ENCODE results near the gene RET. TPM values are rescaled to one million over a fixed set of nuclear protein-coding genes. Genes with fewer than 3 reads are reported as not detected.
A peak's percentile ranks its signal among the peaks of the same experiment; 100 is the strongest.

The RET gene
- total and polyA plus RNA-seq, 7 experiments from 2014 or later: 0.13 to 0.44 (median 0.20) TPM; not detected in 4

GRCh38 chr10:43131906-43132305 is 55.0 kb downstream of the RET start:
- no peak overlapping the region for H3K27ac ChIP-seq (ENCODE audit: low read depth, low read length)

GRCh38 chr10:43132867-43133787 is 56.3 kb downstream of the RET start:
- intact Hi-C loops (cut with micrococcal nuclease): loop anchor here in 1 of 2 donors (10.0 kb wide), 2 partner anchors 512 to 578 kb away; partner anchors contain the start of gene ZNF32
- peak overlapping the region in 1 of 9 donors; percentile 51 for H3K27ac Mint-ChIP-seq
- no peaks in the 10 kb centered on the region for H3K27me3 Mint-ChIP-seq
- no peak overlapping the region for H3K4me3 Mint-ChIP-seq
- Histone ChIP-seq H3K9me3 (ENCODE audit: control insufficient read depth in 2 of 3, low read length in 3 of 3) (no peaks in the 10 kb centered on the region), H3K27me3 (ENCODE audit: control insufficient read depth in 2 of 2, insufficient read depth in 2 of 2, low read length in 2 of 2) (no peaks in the 10 kb centered on the region), H3K36me3 (ENCODE audit: control insufficient read depth in 2 of 3, insufficient read depth in 3 of 3, low read length in 3 of 3) (no peaks in the 10 kb centered on the region), H3K4me1 (ENCODE audit: control insufficient read depth in 2 of 2, insufficient read depth in 2 of 2, low read length in 2 of 2) (no peaks in the 10 kb centered on the region), H3K4me3 (ENCODE audit: low read length) (no peak overlapping the region), H3K27ac (ENCODE audit: low read depth, low read length) (no peak overlapping the region)
- CTCF ChIA-PET: no interaction called here
- POLR2A ChIA-PET: interaction anchor here (0.7 kb wide), 2 partner anchors 12 to 14 kb away, joined by 3 read pairs; no protein-coding TSS in a partner anchor
- H3K9me3 Mint-ChIP-seq: no peaks in the 10 kb centered on the region
- H3K36me3 Mint-ChIP-seq: peaks cover 0 to 9% (median 0%) of the 10 kb centered on the region in 5 donors
- H3K4me1 Mint-ChIP-seq: peaks cover 10 to 77% (median 21%) of the 10 kb centered on the region in 7 donors
- DNase-seq: no peak
- ATAC-seq: no peak

More at GRCh38 chr10:43131906-43132305, 55.0 kb downstream of the RET start:
- Histone ChIP-seq H3K27me3 (ENCODE audit: control insufficient read depth in 2 of 2, insufficient read depth in 2 of 2, low read length in 2 of 2) (no peaks in the 10 kb centered on the region), H3K4me1 (ENCODE audit: control insufficient read depth in 2 of 2, insufficient read depth in 2 of 2, low read length in 2 of 2) (no peaks in the 10 kb centered on the region), H3K36me3 (ENCODE audit: control insufficient read depth in 2 of 3, insufficient read depth in 3 of 3, low read length in 3 of 3) (no peaks in the 10 kb centered on the region), H3K9me3 (ENCODE audit: control insufficient read depth in 2 of 3, low read length in 3 of 3) (no peaks in the 10 kb centered on the region), H3K4me3 (ENCODE audit: low read length) (no peak overlapping the region)
- intact Hi-C loops (cut with micrococcal nuclease): loop anchor here in 1 of 2 donors (10.0 kb wide), 2 partner anchors 513 to 577 kb away; partner anchors contain the start of gene ZNF32
- peak overlapping the region in 1 of 9 donors; percentile 21 for H3K27ac Mint-ChIP-seq
- no peak overlapping the region for H3K4me3 Mint-ChIP-seq
- no peaks in the 10 kb centered on the region for H3K27me3 Mint-ChIP-seq
- peaks cover 6 to 87% (median 14%) of the 10 kb centered on the region in 7 donors for H3K4me1 Mint-ChIP-seq
- POLR2A ChIA-PET: no interaction called here
- no peak for ATAC-seq
- CTCF ChIA-PET: no interaction called here
- H3K36me3 Mint-ChIP-seq: peaks cover 0 to 9% (median 0%) of the 10 kb centered on the region in 5 donors
- peak in 1 of 9 donors; percentile 18 for DNase-seq
- no peaks in the 10 kb centered on the region for H3K9me3 Mint-ChIP-seq

- Mint-ChIP-seq H3K36me3 (peaks cover 0 to 14% (median 0%) of the 10 kb centered on the region in 5 donors), H3K4me3 (peak overlapping the region in 1 of 10 donors; percentile 20), H3K9me3 (no peaks in the 10 kb centered on the region), H3K27me3 (peaks cover 0 to 2% (median 0%) of the 10 kb centered on the region in 5 donors), H3K27ac (peak overlapping the region in 1 of 9 donors; percentile 17), H3K4me1 (peaks cover 17 to 74% (median 27%) of the 10 kb centered on the region in 7 donors)
- Histone ChIP-seq H3K27me3 (ENCODE audit: control insufficient read depth in 2 of 2, insufficient read depth in 2 of 2, low read length in 2 of 2) (no peaks in the 10 kb centered on the region), H3K4me3 (ENCODE audit: low read length) (no peak overlapping the region), H3K36me3 (ENCODE audit: control insufficient read depth in 2 of 3, insufficient read depth in 3 of 3, low read length in 3 of 3) (peaks cover 0 to 3% (median 0%) of the 10 kb centered on the region in 3 experiments), H3K27ac (ENCODE audit: low read depth, low read length) (no peak overlapping the region), H3K9me3 (ENCODE audit: control insufficient read depth in 2 of 3, low read length in 3 of 3) (no peaks in the 10 kb centered on the region), H3K4me1 (ENCODE audit: control insufficient read depth in 2 of 2, insufficient read depth in 2 of 2, low read length in 2 of 2) (peaks cover 0 to 2% of the 10 kb centered on the region in 2 donors)
- POLR2A ChIA-PET: no interaction called here
- no peak for ATAC-seq
- DNase-seq: no peak
- intact Hi-C loops (cut with micrococcal nuclease): loop anchor here in 1 of 2 donors (10.0 kb wide), 2 partner anchors 510 to 580 kb away; partner anchors contain the start of gene ZNF32
- CTCF ChIA-PET: no interaction called here
Measured at GRCh38 chr10:43134126-43134905, 57.4 kb downstream of the RET start.

GRCh38 chr10:43135064-43135463 is 58.2 kb downstream of the RET start:
- H3K4me3 ChIP-seq (ENCODE audit: low read length): no peak overlapping the region
- ATAC-seq (no peak), DNase-seq (no peak)
- Mint-ChIP-seq H3K27me3 (peaks cover 0 to 2% (median 0%) of the 10 kb centered on the region in 5 donors), H3K4me3 (no peak overlapping the region), H3K36me3 (peaks cover 0 to 16% (median 0%) of the 10 kb centered on the region in 5 donors), H3K4me1 (peaks cover 20 to 75% (median 34%) of the 10 kb centered on the region in 7 donors), H3K9me3 (no peaks in the 10 kb centered on the region), H3K27ac (peak overlapping the region in 3 of 9 donors; percentile 53 to 89 (median 78))
- ChIA-PET POLR2A (no interaction called here), CTCF (no interaction called here)
- H3K27ac ChIP-seq (ENCODE audit: low read depth, low read length): no peak overlapping the region
- H3K27me3 ChIP-seq (ENCODE audit: control insufficient read depth in 2 of 2, insufficient read depth in 2 of 2, low read length in 2 of 2): no peaks in the 10 kb centered on the region
- peaks cover 7 to 9% of the 10 kb centered on the region in 2 donors for H3K4me1 ChIP-seq (ENCODE audit: control insufficient read depth in 2 of 2, insufficient read depth in 2 of 2, low read length in 2 of 2)
- H3K9me3 ChIP-seq (ENCODE audit: control insufficient read depth in 2 of 3, low read length in 3 of 3): no peaks in the 10 kb centered on the region
- peaks cover 0 to 3% (median 0%) of the 10 kb centered on the region in 3 experiments for H3K36me3 ChIP-seq (ENCODE audit: control insufficient read depth in 2 of 3, insufficient read depth in 3 of 3, low read length in 3 of 3)
- intact Hi-C loops (cut with micrococcal nuclease): loop anchor here in 1 of 2 donors (5.0 to 10.0 kb wide), 4 partner anchors 157 to 580 kb away; partner anchors contain the start of genes ZNF32 and ZNF33B

GRCh38 chr10:43135656-43136055 is 58.8 kb downstream of the RET start:
- ChIA-PET CTCF (no interaction called here), POLR2A (no interaction called here)
- Histone ChIP-seq H3K9me3 (ENCODE audit: control insufficient read depth in 2 of 3, low read length in 3 of 3) (no peaks in the 10 kb centered on the region), H3K27me3 (ENCODE audit: control insufficient read depth in 2 of 2, insufficient read depth in 2 of 2, low read length in 2 of 2) (no peaks in the 10 kb centered on the region), H3K4me1 (ENCODE audit: control insufficient read depth in 2 of 2, insufficient read depth in 2 of 2, low read length in 2 of 2) (peaks cover 11 to 15% of the 10 kb centered on the region in 2 donors), H3K4me3 (ENCODE audit: low read length) (no peak overlapping the region), H3K36me3 (ENCODE audit: control insufficient read depth in 2 of 3, insufficient read depth in 3 of 3, low read length in 3 of 3) (peaks cover 0 to 3% (median 0%) of the 10 kb centered on the region in 3 experiments), H3K27ac (ENCODE audit: low read depth, low read length) (no peak overlapping the region)
- peak overlapping the region; percentile 11 to 100 (median 67) for H3K27ac Mint-ChIP-seq
- H3K4me3 Mint-ChIP-seq: peak overlapping the region; percentile 7 to 98 (median 92)
- DNase-seq (no peak), ATAC-seq (no peak)
- intact Hi-C loops (cut with micrococcal nuclease): loop anchor here in 1 of 2 donors (5.0 to 10.0 kb wide), 4 partner anchors 157 to 581 kb away; partner anchors contain the start of genes ZNF32 and ZNF33B
- no peaks in the 10 kb centered on the region for H3K9me3 Mint-ChIP-seq
- peaks cover 0 to 2% (median 0%) of the 10 kb centered on the region in 5 donors for H3K27me3 Mint-ChIP-seq
- H3K4me1 Mint-ChIP-seq: peaks cover 25 to 74% (median 38%) of the 10 kb centered on the region in 7 donors
- H3K36me3 Mint-ChIP-seq: peaks cover 0 to 20% (median 3%) of the 10 kb centered on the region in 5 donors

GRCh38 chr10:43136432-43136831 is 59.6 kb downstream of the RET start:
- peaks cover 0 to 22% (median 4%) of the 10 kb centered on the region in 5 donors for H3K36me3 Mint-ChIP-seq
- ChIA-PET CTCF (no interaction called here), POLR2A (interaction anchor here (0.7 kb wide), 1 partner anchor 225 kb away, joined by 3 read pairs; no protein-coding TSS in a partner anchor)
- peak overlapping the region; percentile 45 to 98 (median 92) for H3K4me3 Mint-ChIP-seq
- no peak overlapping the region for H3K4me3 ChIP-seq (ENCODE audit: low read length)
- peak overlapping the region; percentile 24 to 100 (median 67) for H3K27ac Mint-ChIP-seq
- H3K9me3 ChIP-seq (ENCODE audit: control insufficient read depth in 2 of 3, low read length in 3 of 3): no peaks in the 10 kb centered on the region
- DNase-seq (no peak), ATAC-seq (no peak)
- peaks cover 30 to 72% (median 42%) of the 10 kb centered on the region in 7 donors for H3K4me1 Mint-ChIP-seq
- peaks cover 16 to 20% of the 10 kb centered on the region in 2 donors for H3K4me1 ChIP-seq (ENCODE audit: control insufficient read depth in 2 of 2, insufficient read depth in 2 of 2, low read length in 2 of 2)
- H3K27me3 Mint-ChIP-seq: peaks cover 0 to 2% (median 0%) of the 10 kb centered on the region in 5 donors
- no peak overlapping the region for H3K27ac ChIP-seq (ENCODE audit: low read depth, low read length)
- intact Hi-C loops (cut with micrococcal nuclease): loop anchor here in 1 of 2 donors (5.0 to 10.0 kb wide), 4 partner anchors 156 to 582 kb away; partner anchors contain the start of genes ZNF32 and ZNF33B
- no peaks in the 10 kb centered on the region for H3K27me3 ChIP-seq (ENCODE audit: control insufficient read depth in 2 of 2, insufficient read depth in 2 of 2, low read length in 2 of 2)
- H3K9me3 Mint-ChIP-seq: no peaks in the 10 kb centered on the region
- H3K36me3 ChIP-seq (ENCODE audit: control insufficient read depth in 2 of 3, insufficient read depth in 3 of 3, low read length in 3 of 3): peaks cover 0 to 3% (median 0%) of the 10 kb centered on the region in 3 experiments

Data from naive thymus-derived CD4-positive, alpha-beta T cell (primary cell).